AG10803 (cell line): ENCODE data around the gene CXCR2.
"Not testable (repeated sequence)": the region's sequence is repeated elsewhere in the genome, so short reads cannot be mapped to it uniquely, and the experiment has no call there.

Experiments used
- DNase-seq: peaks from one replicate; pipeline ENCODE4 v3.0.0; 2010; ENCODE audit warnings: low read depth
- H3K4me3 ChIP-seq: 2 replicates; pipeline ENCODE4 v1.5.1; 2011; ENCODE audit warnings: mild to moderate bottlenecking, low read length, control low read depth
- TF ChIP-seq, protein P1 (sequence below): conservative IDR thresholded peaks from 2 replicates; pipeline ENCODE4 v1.5.1; 2011; ENCODE audit warnings: mild to moderate bottlenecking, low read length, control low read depth, inconsistent platforms

The CXCR2 gene

DNA sequence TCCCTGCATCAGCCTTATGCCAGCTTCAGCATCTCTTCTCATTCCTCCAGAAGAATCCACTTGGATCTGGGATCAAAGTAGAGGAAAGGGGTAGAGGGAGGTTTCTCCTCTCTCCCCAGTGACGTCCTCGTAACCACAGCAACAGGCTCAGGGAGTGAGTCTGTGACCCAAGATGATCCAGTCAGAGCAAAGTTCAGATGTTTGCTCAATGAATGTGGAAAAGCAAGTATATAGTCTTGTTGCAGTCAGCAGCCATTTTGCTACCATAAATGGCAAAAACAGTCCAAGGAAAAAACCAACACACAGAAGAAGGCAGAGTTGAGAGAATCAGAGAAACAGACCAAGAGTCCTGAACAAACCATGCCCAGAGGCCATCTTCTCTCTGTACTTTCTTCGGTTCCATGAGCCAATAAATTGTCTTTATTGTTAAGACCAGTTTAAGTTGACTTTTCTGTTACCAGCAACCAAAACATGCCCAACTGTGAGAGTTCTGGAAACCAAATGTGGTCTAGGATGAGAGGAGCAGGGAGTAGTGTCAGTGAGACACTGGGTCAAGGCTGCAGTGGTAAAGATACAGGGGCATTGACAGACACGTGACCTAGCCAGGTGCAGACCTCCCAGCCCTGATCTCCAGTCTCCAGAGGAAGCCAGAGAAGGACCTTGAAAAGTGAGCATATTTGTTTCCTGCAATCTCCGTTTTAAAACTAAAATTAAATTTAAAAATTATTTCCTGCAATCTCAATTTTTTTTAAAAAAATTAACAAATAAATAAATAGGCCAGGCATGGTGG, 44.1 kb downstream of the CXCR2 start:
- TF ChIP-seq, protein P1, sequence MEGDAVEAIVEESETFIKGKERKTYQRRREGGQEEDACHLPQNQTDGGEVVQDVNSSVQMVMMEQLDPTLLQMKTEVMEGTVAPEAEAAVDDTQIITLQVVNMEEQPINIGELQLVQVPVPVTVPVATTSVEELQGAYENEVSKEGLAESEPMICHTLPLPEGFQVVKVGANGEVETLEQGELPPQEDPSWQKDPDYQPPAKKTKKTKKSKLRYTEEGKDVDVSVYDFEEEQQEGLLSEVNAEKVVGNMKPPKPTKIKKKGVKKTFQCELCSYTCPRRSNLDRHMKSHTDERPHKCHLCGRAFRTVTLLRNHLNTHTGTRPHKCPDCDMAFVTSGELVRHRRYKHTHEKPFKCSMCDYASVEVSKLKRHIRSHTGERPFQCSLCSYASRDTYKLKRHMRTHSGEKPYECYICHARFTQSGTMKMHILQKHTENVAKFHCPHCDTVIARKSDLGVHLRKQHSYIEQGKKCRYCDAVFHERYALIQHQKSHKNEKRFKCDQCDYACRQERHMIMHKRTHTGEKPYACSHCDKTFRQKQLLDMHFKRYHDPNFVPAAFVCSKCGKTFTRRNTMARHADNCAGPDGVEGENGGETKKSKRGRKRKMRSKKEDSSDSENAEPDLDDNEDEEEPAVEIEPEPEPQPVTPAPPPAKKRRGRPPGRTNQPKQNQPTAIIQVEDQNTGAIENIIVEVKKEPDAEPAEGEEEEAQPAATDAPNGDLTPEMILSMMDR = no peak
- no peak for DNase-seq

GRCh38 chr2:218171744-218172143, 45.9 kb downstream of the CXCR2 start:
- DNase-seq = not testable (repeated sequence)

More for the DNA sequence above, 44.1 kb downstream of the CXCR2 start:
- no peak overlapping the region for H3K4me3 ChIP-seq

DNA sequence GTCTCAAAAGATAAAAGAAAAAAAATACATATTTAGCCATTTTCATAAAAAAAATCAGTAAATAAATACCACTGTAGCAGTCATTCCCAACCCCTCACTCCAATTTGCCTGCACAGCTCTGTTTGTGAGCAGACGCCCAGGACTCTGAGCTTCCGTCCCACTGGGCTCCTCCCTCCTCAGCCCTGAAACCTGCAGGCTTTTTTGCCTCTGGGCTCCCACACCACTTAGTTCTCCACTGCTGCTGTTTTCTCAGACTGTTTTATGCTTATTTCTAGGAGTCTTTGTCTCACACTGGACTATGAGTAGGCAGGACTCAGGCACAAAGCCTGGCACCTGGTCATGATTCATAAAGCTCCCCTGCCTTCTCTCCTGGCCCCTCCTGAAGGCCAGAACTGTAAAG, 47.0 kb downstream of the CXCR2 start:
- no peak overlapping the region for H3K4me3 ChIP-seq
- TF ChIP-seq, protein P1 = no peak
- no peak for DNase-seq

More at GRCh38 chr2:218171744-218172143, 45.9 kb downstream of the CXCR2 start:
- H3K4me3 ChIP-seq = not testable (repeated sequence)

DNA sequence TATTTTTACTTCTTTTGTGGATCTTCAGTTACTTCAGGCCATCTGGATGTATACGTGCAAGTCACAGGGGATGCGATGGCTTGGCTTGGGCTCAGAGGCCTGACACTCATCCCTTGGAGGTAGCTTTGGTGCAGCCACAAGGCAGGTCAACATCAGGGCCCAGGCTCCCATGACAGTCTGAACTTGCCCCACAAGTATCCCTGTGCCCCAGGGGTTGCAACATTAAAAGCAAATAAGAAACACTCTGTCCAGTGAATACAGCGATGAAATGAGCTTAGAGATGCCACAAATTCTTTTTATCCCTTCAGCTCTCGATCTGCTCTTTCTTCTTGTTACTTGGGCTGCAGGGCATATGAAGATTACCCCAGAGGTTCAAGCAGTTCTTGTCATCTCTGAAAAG, 54.0 kb downstream of the CXCR2 start:
- TF ChIP-seq, protein P1 = no peak
- H3K4me3 ChIP-seq = no peak overlapping the region
- DNase-seq = no peak

- H3K4me3 ChIP-seq = no peak overlapping the region
- DNase-seq = no peak
- TF ChIP-seq, protein P1 = no peak
Measured at GRCh38 chr2:218180467-218181114, 54.8 kb downstream of the CXCR2 start.

DNA sequence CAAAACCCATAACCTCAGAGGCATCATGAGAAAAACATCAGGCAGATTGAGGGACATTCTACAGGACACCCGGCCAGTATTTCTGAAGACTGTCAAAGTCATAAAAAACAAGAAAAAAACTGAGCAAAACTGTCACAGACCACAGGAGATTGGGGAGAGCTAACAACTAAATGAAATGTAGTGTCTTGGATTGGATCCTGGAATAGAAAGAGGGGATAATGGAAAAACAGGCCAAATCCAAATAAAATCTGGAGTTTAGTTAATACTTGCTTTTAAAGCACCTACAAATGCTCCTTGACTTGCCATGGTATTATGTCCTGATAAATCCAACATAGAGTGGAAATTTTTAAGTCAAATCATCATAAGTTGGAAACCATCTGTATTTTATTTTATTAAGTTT, 58.5 kb downstream of the CXCR2 start:
- no peak for DNase-seq
- TF ChIP-seq, protein P1 = no peak
- H3K4me3 ChIP-seq = no peak overlapping the region

GRCh38 chr2:218186355-218186766, 60.5 kb downstream of the CXCR2 start:
- DNase-seq = peak; percentile 69
- no peak overlapping the region for H3K4me3 ChIP-seq
- TF ChIP-seq, protein P1 = peak; percentile 84
